ENCODE data around the gene MIEF1. TPM values are rescaled to one million over a fixed set of nuclear protein-coding genes. Genes with fewer than 3 reads are reported as not detected.

The MIEF1 gene
- total RNA-seq, 2 experiments from 2014 or later, result 32.4 to 32.6 TPM

DNA sequence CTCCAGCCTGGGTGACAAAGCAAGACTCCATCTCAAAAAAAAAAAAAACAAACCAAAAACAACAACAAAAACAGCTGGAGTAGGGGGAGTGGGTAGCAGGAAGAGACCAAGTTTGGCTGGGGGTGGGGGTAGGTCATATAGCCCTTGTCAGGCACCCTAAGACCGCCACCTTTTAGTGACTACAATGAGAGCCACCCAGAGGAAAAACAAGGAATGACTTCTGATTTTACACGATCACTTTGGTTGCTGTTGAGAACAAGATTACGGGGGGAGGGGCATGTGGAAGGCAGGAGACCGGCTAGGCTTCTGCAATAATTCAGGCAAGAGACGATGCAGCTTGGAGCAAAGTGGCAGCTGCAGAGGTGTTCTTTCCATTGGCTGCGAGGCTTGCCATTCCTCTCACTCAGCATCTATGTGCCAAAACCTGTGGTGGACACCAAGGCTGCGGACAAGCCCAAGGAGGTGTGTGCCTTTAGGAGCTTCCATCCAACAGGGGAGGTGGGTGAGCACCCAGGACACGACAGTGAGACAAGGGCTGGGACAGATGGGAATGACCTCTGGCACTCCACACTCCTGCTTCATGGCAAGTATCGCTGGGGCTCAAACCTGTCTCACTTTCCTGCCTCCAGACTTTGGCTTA lies 28.7 kb downstream of the MIEF1 start:
- H3K4me3 Mint-ChIP-seq, result peak overlapping the region; percentile 46
- ChIA-PET CTCF (interaction anchor here (1.0 to 7.5 kb wide), 10 partner anchors 8 to 817 kb away, joined by 3 to 210 read pairs (median 11); partner anchors contain the start of genes ATF4, MIEF1, RPL3 and TNRC6B), POLR2A (interaction anchor here (1.0 to 11.3 kb wide), 8 partner anchors 9 to 513 kb away, joined by 3 to 121 read pairs (median 17); partner anchors contain the start of genes ATF4, MIEF1 and RPL3)
- H3K4me1 Mint-ChIP-seq, result peaks cover 73% of the 10 kb centered on the region
- peaks cover 51% of the 10 kb centered on the region for H3K36me3 Mint-ChIP-seq (ENCODE audit: low read depth)
- DNase-seq, result no peak
- H3K9me3 Mint-ChIP-seq, result no peaks in the 10 kb centered on the region
- H3K27ac Mint-ChIP-seq, result peak overlapping the region; percentile 33
- no peaks in the 10 kb centered on the region for H3K27me3 Mint-ChIP-seq

DNA sequence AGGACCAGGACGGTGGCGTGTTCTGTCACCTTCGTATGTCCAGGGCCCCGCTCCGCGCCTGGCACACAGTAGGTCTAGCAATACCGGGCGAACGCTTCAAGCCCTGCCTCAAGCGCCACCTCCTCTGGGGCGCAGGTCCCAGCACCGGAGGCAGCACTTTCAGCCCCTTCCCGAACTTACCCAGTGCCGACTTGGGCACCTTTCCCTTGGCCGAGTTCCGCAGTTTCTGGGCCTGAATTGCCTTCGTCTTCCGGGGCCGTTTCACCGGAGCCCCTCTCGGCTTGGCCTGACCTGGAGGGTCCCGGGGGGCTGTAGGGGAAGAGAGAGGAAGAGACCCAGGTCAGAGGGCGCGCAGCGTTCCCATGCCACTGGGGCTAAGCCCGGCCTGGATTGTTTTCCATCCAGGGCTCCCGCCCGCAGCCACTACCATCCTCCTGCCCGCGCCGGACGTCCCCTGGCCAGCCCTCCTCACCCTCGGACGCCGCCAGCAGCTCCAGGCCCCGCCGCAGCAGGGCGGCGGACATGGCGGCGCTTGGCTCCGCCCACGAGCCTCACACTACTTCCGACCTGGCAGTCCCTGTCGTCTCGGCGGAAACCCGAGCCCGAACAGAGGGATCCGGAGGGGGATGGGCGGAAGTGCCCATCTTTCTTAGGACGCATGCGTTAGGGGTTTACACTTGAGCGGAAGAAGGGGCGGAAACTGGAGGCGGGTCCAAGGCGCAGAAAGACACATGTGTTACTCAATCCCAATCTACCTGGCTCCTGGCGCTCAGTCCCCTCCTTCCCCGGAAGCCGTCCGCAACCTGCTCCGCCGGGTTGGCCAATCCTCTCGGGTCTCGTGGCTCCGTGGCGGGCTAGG lies 30.4 kb downstream of the MIEF1 start, which contains the start of gene RPS19BP1:
RPS19BP1 (minus strand) TSS at position 534 of the 859 bp plus-strand sequence; CDS start at position 524, 10 bp downstream.
- ChIA-PET CTCF (interaction anchor here (1.0 to 7.5 kb wide), 4 partner anchors 10 to 815 kb away, joined by 3 to 210 read pairs (median 26); partner anchors contain the start of gene MIEF1), POLR2A (interaction anchor here (1.0 to 11.3 kb wide), 8 partner anchors 11 to 512 kb away, joined by 4 to 121 read pairs (median 6); partner anchors contain the start of genes ATF4 and RPL3)
- DNase-seq, result peak; percentile 100
- Mint-ChIP-seq H3K4me3 (peak within 1 kb of the TSS; percentile 94), H3K9me3 (no peaks in the 10 kb centered on the region), H3K36me3 (ENCODE audit: low read depth) (peaks cover 41% of the 10 kb centered on the region), H3K27ac (peak within 1 kb of the TSS; percentile 86), H3K4me1 (peaks cover 59% of the 10 kb centered on the region), H3K27me3 (no peaks in the 10 kb centered on the region)

DNA sequence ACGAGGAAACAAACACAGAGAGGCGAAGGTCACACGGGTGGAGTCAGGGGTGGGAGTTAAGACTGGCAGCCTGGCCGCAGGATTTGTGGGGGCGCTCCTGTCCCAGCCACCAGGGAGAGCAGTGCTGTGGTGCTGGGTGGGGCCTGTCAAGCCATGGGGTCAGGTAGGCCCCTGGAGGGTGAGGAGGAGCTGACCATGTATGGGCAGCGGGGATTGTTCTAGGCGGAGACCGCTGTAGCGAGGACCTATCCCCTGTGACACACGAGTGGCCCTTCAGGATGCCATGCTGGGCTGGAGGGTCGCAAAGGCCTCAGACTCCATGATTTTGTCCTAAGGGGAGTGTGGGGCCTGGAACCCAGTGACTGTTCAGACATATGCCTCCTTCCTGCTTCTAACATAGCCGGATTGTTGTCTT lies 32.0 kb downstream of the MIEF1 start:
- Mint-ChIP-seq H3K4me3 (no peak overlapping the region), H3K9me3 (no peaks in the 10 kb centered on the region), H3K27ac (peak overlapping the region; percentile 16), H3K27me3 (no peaks in the 10 kb centered on the region), H3K36me3 (ENCODE audit: low read depth) (peaks cover 31% of the 10 kb centered on the region), H3K4me1 (peaks cover 43% of the 10 kb centered on the region)
- ChIA-PET POLR2A (interaction anchor here (1.5 to 2.9 kb wide), 5 partner anchors 11 to 510 kb away, joined by 4 to 13 read pairs (median 7); partner anchors contain the start of gene ATF4), CTCF (interaction anchor here (0.6 to 6.2 kb wide), 25 partner anchors 10 to 814 kb away, joined by 3 to 90 read pairs (median 5); partner anchors contain the start of genes MIEF1 and TAB1)
- no peak for DNase-seq

DNA sequence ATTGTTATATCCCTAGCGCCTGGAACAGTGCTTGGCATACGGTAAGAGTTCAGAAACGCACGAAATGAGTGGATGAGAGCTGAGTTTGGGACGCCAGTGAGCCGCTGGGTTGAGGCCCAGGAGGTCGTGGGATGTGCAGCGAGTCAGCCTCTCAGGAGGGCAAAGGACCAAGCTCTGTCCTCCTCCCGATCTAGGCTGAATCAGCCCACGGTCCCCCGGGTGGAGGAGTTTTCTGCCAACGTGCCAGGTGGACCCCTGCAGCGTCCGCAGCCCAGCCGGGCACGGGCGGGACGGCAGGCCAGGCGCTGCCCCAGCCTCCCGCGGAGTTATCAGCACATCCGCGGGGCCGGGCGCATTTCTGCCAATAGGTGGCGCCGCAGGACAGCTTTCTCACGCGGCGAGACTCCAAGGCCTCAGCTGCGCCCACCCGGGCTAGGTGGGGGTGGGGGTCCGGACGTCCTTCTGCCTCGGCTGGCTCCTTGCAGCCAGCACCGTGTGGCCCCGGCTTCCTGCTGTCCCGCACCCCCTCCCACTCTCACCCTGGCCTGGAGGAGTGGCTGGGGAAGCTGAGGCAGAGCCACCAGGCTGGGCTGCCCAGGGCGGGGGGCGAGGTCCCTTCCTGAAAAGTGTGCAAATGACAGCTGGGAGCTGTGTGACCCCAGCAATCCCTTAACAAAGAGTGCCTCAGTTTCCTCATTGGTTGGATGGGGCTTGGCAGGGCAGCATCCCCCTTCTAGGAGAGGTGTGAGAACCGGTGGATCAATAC lies 32.7 kb downstream of the MIEF1 start:
- ChIA-PET CTCF (interaction anchor here (0.6 to 6.2 kb wide), 28 partner anchors 9 to 813 kb away, joined by 3 to 90 read pairs (median 4); partner anchors contain the start of genes MIEF1 and TAB1), POLR2A (interaction anchor here (0.8 to 2.9 kb wide), 11 partner anchors 8 to 509 kb away, joined by 3 to 13 read pairs (median 4); partner anchors contain the start of gene ATF4)
- no peak overlapping the region for H3K4me3 Mint-ChIP-seq
- DNase-seq, result peak; percentile 83
- no peak overlapping the region for H3K27ac Mint-ChIP-seq
- H3K4me1 Mint-ChIP-seq, result peaks cover 36% of the 10 kb centered on the region
- H3K36me3 Mint-ChIP-seq (ENCODE audit: low read depth), result peaks cover 25% of the 10 kb centered on the region
- no peaks in the 10 kb centered on the region for H3K9me3 Mint-ChIP-seq
- H3K27me3 Mint-ChIP-seq, result no peaks in the 10 kb centered on the region

DNA sequence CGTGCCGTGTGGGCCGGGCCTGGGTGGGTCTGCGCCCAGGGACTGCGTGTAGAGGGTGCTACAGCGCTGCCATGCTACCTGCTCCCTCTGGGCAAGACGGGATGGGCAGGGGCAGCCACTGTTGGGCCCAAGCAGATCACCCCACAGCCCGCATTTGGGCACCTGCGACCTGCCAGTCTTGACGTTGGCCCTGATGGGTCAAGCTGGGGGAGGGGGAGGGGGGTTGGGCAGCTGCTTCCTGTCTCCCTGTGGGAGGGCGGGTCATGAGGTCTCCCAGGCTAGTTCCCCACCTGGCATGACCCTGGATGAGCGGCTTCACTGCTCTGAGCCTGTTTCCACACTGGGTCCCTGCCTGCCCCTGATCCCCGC lies 33.3 kb downstream of the MIEF1 start:
- POLR2A ChIA-PET, result interaction anchor here (0.9 to 2.9 kb wide), 10 partner anchors 9 to 509 kb away, joined by 3 to 13 read pairs (median 4); partner anchors contain the start of genes ATF4 and RPL3
- H3K4me3 Mint-ChIP-seq, result no peak overlapping the region
- DNase-seq, result no peak
- CTCF ChIA-PET, result interaction anchor here (0.6 to 6.2 kb wide), 15 partner anchors 9 to 812 kb away, joined by 3 to 90 read pairs (median 5); no protein-coding TSS in a partner anchor
- no peak overlapping the region for H3K27ac Mint-ChIP-seq
- H3K9me3 Mint-ChIP-seq, result no peaks in the 10 kb centered on the region
- peaks cover 3% of the 10 kb centered on the region for H3K27me3 Mint-ChIP-seq
- H3K36me3 Mint-ChIP-seq (ENCODE audit: low read depth), result peaks cover 19% of the 10 kb centered on the region
- H3K4me1 Mint-ChIP-seq, result peaks cover 30% of the 10 kb centered on the region

DNA sequence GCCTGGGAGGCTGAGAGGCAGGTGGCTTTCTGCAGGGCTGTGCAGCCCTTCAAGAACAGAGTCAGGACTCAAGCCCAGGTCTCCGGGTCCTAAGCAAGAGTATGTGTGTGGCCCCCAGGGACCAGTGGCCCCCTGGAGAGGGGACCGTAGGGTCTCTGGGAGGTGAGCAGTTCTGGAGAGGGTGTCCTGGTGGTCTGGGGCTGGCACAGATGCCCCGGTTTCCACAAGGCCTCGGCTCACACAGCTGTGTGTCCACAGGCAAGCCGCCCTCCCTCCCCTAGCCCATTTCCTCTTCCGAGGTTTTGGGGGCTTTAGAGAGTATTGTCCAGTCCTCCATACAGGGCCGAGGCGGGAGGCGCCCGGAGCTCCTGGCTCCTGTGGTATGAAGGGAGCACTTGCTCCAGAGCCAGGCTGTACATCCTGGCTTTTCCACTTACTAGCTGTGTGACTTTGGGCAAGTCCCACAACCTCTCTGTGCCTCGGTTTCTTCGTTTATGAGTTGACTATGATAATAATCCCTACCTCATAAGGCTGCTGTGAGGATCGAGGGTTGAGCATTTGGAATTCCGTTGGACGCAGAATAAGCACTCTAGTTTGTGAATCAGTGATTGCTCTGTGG lies 33.9 kb downstream of the MIEF1 start:
- DNase-seq, result no peak
- POLR2A ChIA-PET, result interaction anchor here (0.9 to 2.9 kb wide), 7 partner anchors 10 to 508 kb away, joined by 3 to 13 read pairs (median 4); partner anchors contain the start of gene RPL3
- Mint-ChIP-seq H3K9me3 (no peaks in the 10 kb centered on the region), H3K27me3 (peaks cover 3% of the 10 kb centered on the region), H3K27ac (no peak overlapping the region), H3K4me3 (no peak overlapping the region), H3K4me1 (peaks cover 24% of the 10 kb centered on the region), H3K36me3 (ENCODE audit: low read depth) (peaks cover 13% of the 10 kb centered on the region)
- CTCF ChIA-PET, result interaction anchor here (1.6 to 6.2 kb wide), 5 partner anchors 8 to 502 kb away, joined by 4 to 90 read pairs (median 17); no protein-coding TSS in a partner anchor

DNA sequence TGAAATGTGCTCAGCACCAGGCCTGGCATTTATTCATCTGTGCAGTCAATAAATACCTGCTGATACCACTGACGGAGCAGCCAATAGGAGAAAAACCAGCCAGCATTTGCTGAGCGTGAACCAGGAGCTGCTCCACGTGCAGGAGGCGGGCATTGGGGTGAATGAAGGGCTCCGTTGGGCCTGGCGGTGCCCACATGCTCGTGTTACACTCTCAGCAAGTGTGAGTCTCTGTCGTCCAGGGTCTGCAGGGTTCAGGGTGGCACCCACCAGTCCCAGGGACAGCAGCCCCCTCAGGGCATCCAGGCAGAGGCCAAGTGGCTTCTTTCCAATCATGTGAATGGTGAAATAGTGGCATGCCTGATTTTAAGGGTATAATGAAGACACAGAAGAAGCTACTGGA lies 34.6 kb downstream of the MIEF1 start:
- H3K4me3 Mint-ChIP-seq, result no peak overlapping the region
- POLR2A ChIA-PET, result interaction anchor here (1.2 to 1.7 kb wide), 3 partner anchors 9 to 488 kb away, joined by 3 to 5 read pairs (median 5); partner anchors contain the start of gene RPL3
- H3K4me1 Mint-ChIP-seq, result peaks cover 17% of the 10 kb centered on the region
- DNase-seq, result no peak
- no peak overlapping the region for H3K27ac Mint-ChIP-seq
- H3K36me3 Mint-ChIP-seq (ENCODE audit: low read depth), result peaks cover 7% of the 10 kb centered on the region
- peaks cover 3% of the 10 kb centered on the region for H3K27me3 Mint-ChIP-seq
- H3K9me3 Mint-ChIP-seq, result no peaks in the 10 kb centered on the region
- CTCF ChIA-PET, result interaction anchor here (1.8 to 6.2 kb wide), 2 partner anchors 335 to 488 kb away, joined by 4 to 90 read pairs; no protein-coding TSS in a partner anchor

DNA sequence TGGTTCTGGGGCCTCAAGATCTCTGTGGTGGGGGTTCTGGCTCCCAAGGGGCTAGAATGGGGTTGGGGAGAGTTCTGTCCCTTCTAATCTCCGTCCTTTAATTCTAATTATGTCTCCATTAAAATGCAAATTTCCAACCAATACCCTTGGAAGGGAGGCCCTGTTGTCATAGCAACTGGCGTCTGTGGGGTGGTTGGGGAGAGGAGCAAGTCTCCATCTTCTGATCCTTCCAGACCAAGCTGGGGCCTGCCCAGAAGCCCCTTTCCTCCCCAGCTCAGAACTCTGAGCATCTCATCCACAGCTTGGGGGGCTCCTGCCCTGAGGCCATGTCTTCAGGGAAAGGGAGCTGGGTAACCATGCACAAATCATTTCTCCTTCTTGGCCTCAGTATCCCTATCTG lies 35.9 kb downstream of the MIEF1 start:
- H3K27ac Mint-ChIP-seq, result no peak overlapping the region
- no peak for DNase-seq
- no peak overlapping the region for H3K4me3 Mint-ChIP-seq
- H3K9me3 Mint-ChIP-seq, result no peaks in the 10 kb centered on the region
- H3K4me1 Mint-ChIP-seq, result peaks cover 10% of the 10 kb centered on the region
- ChIA-PET CTCF (interaction anchor here (1.6 to 6.2 kb wide), 2 partner anchors 487 to 499 kb away, joined by 5 to 90 read pairs; no protein-coding TSS in a partner anchor), POLR2A (interaction anchor here (1.9 kb wide), 1 partner anchor 18 kb away, joined by 5 read pairs; the partner anchor contains the start of gene ATF4)
- no peaks in the 10 kb centered on the region for H3K36me3 Mint-ChIP-seq (ENCODE audit: low read depth)
- peaks cover 4% of the 10 kb centered on the region for H3K27me3 Mint-ChIP-seq

DNA sequence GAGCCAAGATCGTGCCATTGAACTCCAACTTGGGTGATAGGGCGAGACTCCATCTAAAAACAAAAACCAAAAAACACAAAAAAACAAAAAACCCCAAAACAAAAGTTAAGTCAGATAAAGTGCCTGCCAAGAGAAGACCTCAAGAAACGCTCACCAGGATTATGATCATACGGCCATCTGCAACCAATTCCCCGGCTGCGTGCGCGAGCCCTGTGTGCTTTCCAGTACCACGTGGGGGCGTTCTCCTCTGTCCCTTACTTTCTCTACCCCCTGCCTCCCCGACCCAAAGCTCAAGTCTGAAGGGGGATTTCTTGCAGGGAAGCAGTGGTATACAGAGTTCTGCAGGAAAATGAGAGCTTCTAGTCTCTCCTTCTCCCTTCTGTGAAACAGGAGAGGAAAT lies 41.0 kb downstream of the MIEF1 start:
- Mint-ChIP-seq H3K4me1 (peaks cover 26% of the 10 kb centered on the region), H3K27ac (no peak overlapping the region), H3K9me3 (no peaks in the 10 kb centered on the region), H3K4me3 (no peak overlapping the region), H3K27me3 (peaks cover 36% of the 10 kb centered on the region), H3K36me3 (ENCODE audit: low read depth) (no peaks in the 10 kb centered on the region)
- no peak for DNase-seq
- CTCF ChIA-PET, result interaction anchor here (0.7 to 5.1 kb wide), 4 partner anchors 8 to 481 kb away, joined by 3 to 25 read pairs (median 10); no protein-coding TSS in a partner anchor
- POLR2A ChIA-PET, result no interaction called here

DNA sequence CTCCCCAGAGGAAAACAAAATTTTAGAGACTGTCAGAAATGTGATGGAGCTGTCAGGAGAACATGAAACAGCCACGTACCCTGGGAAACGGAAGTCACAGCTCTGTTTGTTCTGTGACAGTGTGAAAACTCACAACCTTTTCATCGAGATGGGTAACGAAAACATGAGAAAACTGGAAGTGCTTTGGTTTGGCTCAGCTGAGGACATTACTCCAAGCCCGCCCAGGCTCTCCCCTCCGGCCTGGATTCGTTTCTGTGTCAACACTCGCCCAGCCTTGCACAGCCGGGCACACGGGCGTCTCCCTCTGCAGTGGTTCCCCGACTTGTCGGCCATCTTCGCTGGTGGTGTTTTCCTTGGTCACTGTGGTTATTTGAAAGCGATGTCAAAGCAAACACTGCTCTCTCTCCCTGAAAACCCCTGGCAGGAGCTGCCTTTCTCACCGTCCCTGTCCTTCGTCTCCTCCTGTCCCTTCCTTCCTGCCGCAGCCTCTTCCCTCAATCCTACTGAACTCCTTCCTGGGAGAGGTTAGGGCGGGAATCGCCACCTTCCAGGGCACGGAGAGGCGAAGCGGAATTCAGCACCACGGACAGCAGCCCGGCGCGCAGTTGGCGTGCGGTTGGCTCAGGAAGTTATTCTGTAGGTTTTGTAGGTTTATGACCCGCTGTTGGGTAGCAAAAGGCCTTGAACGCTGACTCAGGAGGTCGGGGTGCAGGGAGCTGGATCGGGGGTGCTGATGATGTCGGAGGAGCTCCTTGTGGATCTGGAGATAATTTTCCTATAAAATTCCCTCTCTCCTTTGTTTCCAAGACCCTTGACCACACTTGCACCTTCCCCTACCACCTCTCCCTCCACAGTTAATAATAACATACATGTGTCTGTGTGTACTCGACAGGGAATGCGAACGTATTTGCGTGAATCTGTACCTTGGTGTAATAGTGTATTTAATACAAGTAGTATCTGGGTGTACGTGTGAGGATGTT lies 43.6 kb downstream of the MIEF1 start:
- Mint-ChIP-seq H3K27me3 (peaks cover 40% of the 10 kb centered on the region), H3K36me3 (ENCODE audit: low read depth) (no peaks in the 10 kb centered on the region), H3K4me1 (peaks cover 26% of the 10 kb centered on the region), H3K27ac (no peak overlapping the region), H3K4me3 (peak overlapping the region; percentile 34), H3K9me3 (no peaks in the 10 kb centered on the region)
- ChIA-PET POLR2A (interaction anchor here (0.6 to 1.4 kb wide), 3 partner anchors 10 to 478 kb away, joined by 3 to 5 read pairs (median 3); no protein-coding TSS in a partner anchor), CTCF (interaction anchor here (1.0 to 5.1 kb wide), 7 partner anchors 11 to 491 kb away, joined by 3 to 25 read pairs (median 3); no protein-coding TSS in a partner anchor)
- peak; percentile 79 for DNase-seq
